Activated naive CD4-positive, alpha-beta T cell (primary cell): ENCODE results near the gene CCDC122.
"Not testable (repeated sequence)": the region's sequence is repeated elsewhere in the genome, so short reads cannot be mapped to it uniquely, and the experiment has no call there.

Experiments
- DNase-seq, 4 experiments: peaks; one replicate each; lab custom pipeline; 2025; lab: John Stamatoyannopoulos, UW

The CCDC122 gene

GRCh38 chr13:43877326-43877725 lies 2.2 kb downstream of the CCDC122 start:
- DNase-seq = no peak

- no peak for DNase-seq
Observed at GRCh38 chr13:43876366-43876765, 3.2 kb downstream of the CCDC122 start.

GRCh38 chr13:43874504-43875092 lies 4.9 kb downstream of the CCDC122 start:
- DNase-seq = no peak

- DNase-seq = no peak
Observed at GRCh38 chr13:43872181-43872580, 7.4 kb downstream of the CCDC122 start.

- no peak for DNase-seq
Observed at GRCh38 chr13:43865892-43866291, 13.6 kb downstream of the CCDC122 start.

GRCh38 chr13:43864921-43865320 lies 14.6 kb downstream of the CCDC122 start:
- no peak for DNase-seq

GRCh38 chr13:43861863-43862262 lies 17.7 kb downstream of the CCDC122 start:
- DNase-seq = no peak

- DNase-seq = no peak
Observed at GRCh38 chr13:43852923-43853404, 26.6 kb downstream of the CCDC122 start.

- no peak for DNase-seq
Observed at GRCh38 chr13:43850873-43851272, 28.7 kb downstream of the CCDC122 start.

GRCh38 chr13:43848001-43848649 lies 31.4 kb downstream of the CCDC122 start:
- DNase-seq = no peak

GRCh38 chr13:43846496-43847158 lies 32.9 kb downstream of the CCDC122 start:
- no peak for DNase-seq

- no peak for DNase-seq
Observed at GRCh38 chr13:43838909-43839308, 40.6 kb downstream of the CCDC122 start.

- DNase-seq = no peak
Observed at GRCh38 chr13:43835701-43836100, 43.8 kb downstream of the CCDC122 start.

GRCh38 chr13:43831088-43831487 lies 48.5 kb downstream of the CCDC122 start:
- no peak for DNase-seq

- DNase-seq = no peak
Observed at GRCh38 chr13:43830497-43830881, 49.1 kb downstream of the CCDC122 start.

GRCh38 chr13:43824656-43825055 lies 54.9 kb downstream of the CCDC122 start:
- not testable (repeated sequence) for DNase-seq

GRCh38 chr13:43822969-43823368 lies 56.6 kb downstream of the CCDC122 start:
- no peak for DNase-seq

- no peak for DNase-seq
Observed at GRCh38 chr13:43816401-43816889, 63.1 kb downstream of the CCDC122 start.

- DNase-seq = no peak
Observed at GRCh38 chr13:43815204-43815603, 64.3 kb downstream of the CCDC122 start.

- DNase-seq = no peak
Observed at GRCh38 chr13:43808676-43809075, 70.9 kb downstream of the CCDC122 start.

- no peak for DNase-seq
Observed at GRCh38 chr13:43805681-43806128, 73.8 kb downstream of the CCDC122 start.

- DNase-seq = no peak
Observed at GRCh38 chr13:43805071-43805468, 74.5 kb downstream of the CCDC122 start.

- DNase-seq = no peak
Observed at GRCh38 chr13:43804461-43805070, 75.0 kb downstream of the CCDC122 start.
